Endothelial cell of umbilical vein (primary cell): ENCODE data around the gene WFDC13. TPM values are rescaled to one million over a fixed set of nuclear protein-coding genes. Genes with fewer than 3 reads are reported as not detected.

Experiments used
- BruUV-seq: library from RNA; stranded (reverse); fragments of 400-500 nt; replicated peaks from 2 replicates; lab custom pipeline; 2021; lab: Mats Ljungman, UMichigan
- CTCF ChIA-PET: fragments of 300-600, 350-600 bp; sonication (Branson Sonifier 250); formaldehyde crosslinking; loops from one replicate; lab custom pipeline; 2021; ENCODE audit warnings: antibody characterized with exemption, inconsistent platforms; lab: Charles Lee
- POLR2A ChIA-PET: fragments of 300-600, 350-600 bp; sonication (Branson Sonifier 250); formaldehyde crosslinking; loops from one replicate; lab custom pipeline; 2021; ENCODE audit warnings: antibody characterized with exemption, inconsistent platforms; lab: Charles Lee
- DNase-seq: peaks from one replicate; pipeline ENCODE4 v3.0.0-alpha.2; 2011; ENCODE audit warnings: low read depth, low spot score
- FAIRE-seq: peaks from 2 replicates; lab custom pipeline; 2011; peaks lifted over from hg19 to GRCh38; lab: Jason Lieb, UNC
- H2AFZ ChIP-seq: 2 replicates; pipeline ENCODE4 v1.6.0; 2012; ENCODE audit warnings: low read depth, low read length, control low read depth, inconsistent platforms
- H3K27ac ChIP-seq: 2 replicates; pipeline ENCODE4 v1.5.1; 2011; ENCODE audit warnings: low read depth, mild to moderate bottlenecking, control low read depth, low read length, moderate library complexity; ENCODE audit not compliant: insufficient read depth
- H3K27me3 ChIP-seq, 2 experiments: 2 replicates each; pipeline versions ENCODE4 v1.6.0 to v1.6.1; 2011; ENCODE audit warnings: low read length in 2 of 2, mixed read lengths in 1 of 2; ENCODE audit not compliant: control insufficient read depth in 2 of 2, insufficient read depth in 2 of 2
- H3K36me3 ChIP-seq, 2 experiments: 2 replicates in 1 of 2; 3 replicates in 1 of 2; pipeline ENCODE4 v1.5.1; 2011; ENCODE audit warnings: low read length in 2 of 2, mild to moderate bottlenecking in 1 of 2, moderate library complexity in 1 of 2; ENCODE audit not compliant: control insufficient read depth in 2 of 2, insufficient read depth in 2 of 2; ENCODE audit errors: extremely low read depth in 1 of 2
- H3K4me1 ChIP-seq: 3 replicates; pipeline ENCODE4 v1.5.1; 2011; ENCODE audit warnings: mild to moderate bottlenecking, low read length; ENCODE audit not compliant: control insufficient read depth, insufficient read depth; ENCODE audit errors: extremely low read depth
- H3K4me2 ChIP-seq: 2 replicates; pipeline ENCODE4 v1.6.1; 2011; ENCODE audit warnings: low read length, control low read depth, mixed read lengths; ENCODE audit not compliant: insufficient read depth
- H3K4me3 ChIP-seq, 3 experiments: fragments of 200-600 bp in 1 of 3; sonication (generic), shearing (Covaris generic) in 1 of 3; replicated peaks in 1 of 3; 2 replicates each; pipeline ENCODE4 v1.5.1; 2011 to 2016; ENCODE audit warnings: control low read depth in 3 of 3, low read length in 3 of 3, mild to moderate bottlenecking in 2 of 3, inconsistent platforms in 1 of 3, low read depth in 1 of 3, moderate library complexity in 1 of 3; ENCODE audit not compliant: insufficient read depth in 1 of 3
- H3K79me2 ChIP-seq: 2 replicates; pipeline ENCODE4 v1.6.0; 2012; ENCODE audit warnings: low read length, inconsistent platforms; ENCODE audit not compliant: control insufficient read depth, insufficient read depth
- H3K9ac ChIP-seq: replicated peaks from 2 replicates; pipeline ENCODE3; 2011; ENCODE audit warnings: low read length, control low read depth; ENCODE audit not compliant: insufficient read depth; ENCODE audit errors: extremely low read depth
- H3K9me1 ChIP-seq: replicated peaks from 3 replicates; pipeline ENCODE4 v1.6.0; 2011; ENCODE audit warnings: mild to moderate bottlenecking, low read length; ENCODE audit not compliant: control insufficient read depth, insufficient read depth; ENCODE audit errors: extremely low read depth
- H3K9me3 ChIP-seq: replicated peaks from 2 replicates; pipeline ENCODE4 v1.5.1; 2012; ENCODE audit warnings: low read length, inconsistent platforms; ENCODE audit not compliant: control insufficient read depth, insufficient read depth
- H4K20me1 ChIP-seq: replicated peaks from 2 replicates; pipeline ENCODE3; 2011; ENCODE audit warnings: mild to moderate bottlenecking, low read length; ENCODE audit not compliant: control insufficient read depth, insufficient read depth; ENCODE audit errors: extremely low read depth
- CTCF ChIP-seq, 2 donors: IDR thresholded peaks; 1 replicate in 1 of 2; 2 replicates in 1 of 2; pipeline ENCODE4 v1.5.1; 2011; ENCODE audit warnings: low read length in 2 of 2, mild to moderate bottlenecking in 2 of 2, moderate library complexity in 2 of 2, control low read depth in 1 of 2, inconsistent platforms in 1 of 2, low read depth in 1 of 2; ENCODE audit not compliant: insufficient read depth in 1 of 2; ENCODE audit errors: extremely low read depth in 1 of 2
- EZH2 ChIP-seq: IDR thresholded peaks from 2 replicates; pipeline ENCODE4 v1.6.1; 2012; ENCODE audit warnings: borderline replicate concordance, low read depth, mild to moderate bottlenecking, moderate library complexity, low read length, inconsistent platforms; ENCODE audit not compliant: severe bottlenecking
- FOS ChIP-seq: IDR thresholded peaks from 2 replicates; pipeline ENCODE4 v1.6.1; 2011; ENCODE audit warnings: mild to moderate bottlenecking, low read length, moderate library complexity, borderline replicate concordance; ENCODE audit not compliant: insufficient read depth
- GATA2 ChIP-seq: IDR thresholded peaks from 2 replicates; pipeline ENCODE4 v1.7.0; 2011; ENCODE audit warnings: low read depth, mild to moderate bottlenecking, moderate library complexity, mixed read lengths, low read length; ENCODE audit not compliant: insufficient read length, insufficient read depth
- JUN ChIP-seq: IDR thresholded peaks from 2 replicates; pipeline ENCODE4 v1.6.1; 2011; ENCODE audit warnings: borderline replicate concordance, low read depth; ENCODE audit not compliant: insufficient read length, insufficient read depth
- MYC ChIP-seq: IDR thresholded peaks from one replicate; pipeline ENCODE4 v1.6.1; 2011; ENCODE audit warnings: mild to moderate bottlenecking, low read depth, low read length
- POLR2A ChIP-seq: IDR thresholded peaks from 2 replicates; pipeline ENCODE4 v1.6.1; 2012; ENCODE audit warnings: low read depth, mild to moderate bottlenecking, control low read depth, low read length
- POLR2AphosphoS5 ChIP-seq: IDR thresholded peaks from 2 replicates; pipeline ENCODE4 v1.6.1; 2012; ENCODE audit warnings: low read depth, mild to moderate bottlenecking, control low read depth, low read length, moderate library complexity; ENCODE audit not compliant: insufficient read depth
- dilution Hi-C: fragments of 300-500 bp; cut with MboI; formaldehyde crosslinking; loops from one replicate; pipeline ENCODE4 v1.15.0; 2019; ENCODE audit warnings: low sequenced_read_pairs; ENCODE audit not compliant: extremely low pct_ligation_motif_present
- intact Hi-C: fragments of 100-400 bp; cut with micrococcal nuclease; formaldehyde crosslinking; loops from one replicate; pipeline ENCODE4 v1.10.0; 2022
- polyA plus RNA-seq, 4 experiments: library from polyadenylated mRNA; depleted of rRNA in 3 of 4; stranded (reverse) in 3 of 4; unstranded in 1 of 4; fragments of >200 nt; gene quantifications; 2 replicates each; pipeline versions ENCODE4 v1.2.1 to v1.2.3, GENCODE V29; 2011 to 2012; ENCODE audit warnings: missing spikeins in 1 of 4
- total RNA-seq: library from RNA; stranded (reverse); gene quantifications from 2 replicates; pipeline ENCODE4 v1.2.3, GENCODE V29; 2021
- TF ChIP-seq, protein P1 (sequence below): IDR thresholded peaks from 2 replicates; pipeline ENCODE4 v1.6.1; 2011; ENCODE audit not compliant: insufficient read depth, insufficient read length

WFDC13 gene
- total and polyA plus RNA-seq, 2 donors (not counting 3 experiments of a cell fraction or from before 2014, with no cell fraction given): not detected

DNA sequence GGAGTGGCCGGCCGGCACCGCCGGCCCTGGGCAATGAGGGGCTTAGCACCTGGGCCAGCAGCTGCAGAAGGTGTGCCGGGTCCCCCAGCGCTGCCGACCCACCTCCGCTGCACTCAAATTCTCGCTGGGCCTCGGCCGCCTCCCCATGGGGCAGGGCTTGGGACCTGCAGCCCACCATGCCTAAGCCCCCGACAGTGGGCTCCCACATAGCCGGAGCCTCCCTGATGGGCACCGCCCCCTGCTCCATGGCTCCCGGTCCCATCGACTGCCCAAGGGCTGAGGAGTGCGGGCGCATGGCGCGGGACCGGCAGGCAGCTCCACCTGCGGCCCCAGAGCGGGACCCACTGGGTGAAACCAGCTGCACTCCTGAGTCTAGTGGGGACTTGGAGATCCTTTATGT lies 34.1 kb downstream of the WFDC13 start:
- CTCF ChIA-PET: interaction anchor here (1.2 kb wide), 1 partner anchor 36 kb away, joined by 4 read pairs; no protein-coding TSS in a partner anchor

More for the DNA sequence above, 34.1 kb downstream of the WFDC13 start:
- H3K9me1 ChIP-seq: no peaks in the 10 kb centered on the region
- H3K36me3 ChIP-seq: no peaks in the 10 kb centered on the region
- no peak overlapping the region for H3K27ac ChIP-seq
- no peaks in the 10 kb centered on the region for H3K4me1 ChIP-seq
- no peak for DNase-seq
- no peak overlapping the region for H3K9ac ChIP-seq
- BruUV-seq: no TSS peak
- POLR2A ChIA-PET: no interaction called here
- FAIRE-seq: no peak
- dilution Hi-C loops: no loop called here
- no peaks in the 10 kb centered on the region for H3K9me3 ChIP-seq
- no peak for TF ChIP-seq GATA2
- no peak for TF ChIP-seq EZH2
- TF ChIP-seq POLR2AphosphoS5: no peak
- TF ChIP-seq JUN: no peak
- no peak for TF ChIP-seq FOS
- TF ChIP-seq POLR2A: no peak
- TF ChIP-seq MYC: no peak
- TF ChIP-seq, protein P1, sequence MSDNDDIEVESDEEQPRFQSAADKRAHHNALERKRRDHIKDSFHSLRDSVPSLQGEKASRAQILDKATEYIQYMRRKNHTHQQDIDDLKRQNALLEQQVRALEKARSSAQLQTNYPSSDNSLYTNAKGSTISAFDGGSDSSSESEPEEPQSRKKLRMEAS: no peak
- TF ChIP-seq CTCF (IDR thresholded peaks at IDR 0.05; ENCODE audit: extremely low read depth in 1 of 2, insufficient read depth in 1 of 2, low read depth in 1 of 2, low read length in 2 of 2): no peak
- H3K79me2 ChIP-seq: no peaks in the 10 kb centered on the region
- H4K20me1 ChIP-seq: no peaks in the 10 kb centered on the region
- H2AFZ ChIP-seq: no peak overlapping the region
- no peaks in the 10 kb centered on the region for H3K27me3 ChIP-seq
- no peak overlapping the region for H3K4me3 ChIP-seq
- no peak overlapping the region for H3K4me2 ChIP-seq
- intact Hi-C loops: no loop called here
